Peyer's patch (tissue), 4 donors: ENCODE measurements around the gene RGS11. TPM values are rescaled to one million over a fixed set of nuclear protein-coding genes. Genes with fewer than 3 reads are reported as not detected.

Source experiments
- DNase-seq, 3 donors: peaks; one replicate each; pipeline ENCODE4 v3.0.0-alpha.2; 2017 to 2019
- H3K27ac ChIP-seq, 4 donors: fragments of 200-600 bp; sonication (generic); one replicate each; pipeline ENCODE4 v1.5.1; 2016 to 2019
- H3K27me3 ChIP-seq, 2 donors: fragments of 200-600 bp; sonication (generic); one replicate each; pipeline ENCODE4 v1.5.1; 2019
- H3K36me3 ChIP-seq, 3 donors: fragments of 200-600 bp; sonication (generic); one replicate each; pipeline ENCODE4 v1.5.1; 2016 to 2019
- H3K4me1 ChIP-seq, 4 donors: fragments of 200-600 bp; sonication (generic); one replicate each; pipeline ENCODE4 v1.5.1; 2016 to 2019
- H3K4me3 ChIP-seq, 4 donors: fragments of 200-600 bp; sonication (generic); 1 replicate in 3 of 4; 2 replicates in 1 of 4; pipeline ENCODE4 v1.5.1; 2016 to 2019; ENCODE audit warnings: mild to moderate bottlenecking in 1 of 4
- H3K9me3 ChIP-seq, 4 donors: fragments of 200-600 bp; sonication (generic); one replicate each; pipeline ENCODE4 v1.5.1; 2016 to 2019; ENCODE audit warnings: mild to moderate bottlenecking in 1 of 4
- POLR2A ChIP-seq, 2 donors: fragments of 450-650 bp; IDR thresholded peaks; one replicate each; pipeline ENCODE4 v1.5.1; 2017; ENCODE audit warnings: antibody characterized with exemption in 2 of 2, mild to moderate bottlenecking in 2 of 2, moderate library complexity in 2 of 2
- total RNA-seq, 4 donors: library from RNA; depleted of rRNA; stranded (reverse); fragments of >200 nt; gene quantifications; one replicate each; pipeline ENCODE4 v1.1.0, GENCODE V29; 2016
- TF ChIP-seq, protein P1 (sequence below), 6 experiments: fragments of 450-650 bp in 4 of 6; fragments of 200-600 bp in 2 of 6; sonication (generic) in 1 of 6; IDR thresholded peaks; one replicate each; pipeline ENCODE4 v1.5.1; 2017 to 2019; ENCODE audit warnings: antibody characterized with exemption in 6 of 6, mild to moderate bottlenecking in 3 of 6, moderate library complexity in 1 of 6

The RGS11 gene
- total RNA-seq, 4 donors from 2014 or later: 6.1 to 16.5 (median 11.4) TPM

DNA sequence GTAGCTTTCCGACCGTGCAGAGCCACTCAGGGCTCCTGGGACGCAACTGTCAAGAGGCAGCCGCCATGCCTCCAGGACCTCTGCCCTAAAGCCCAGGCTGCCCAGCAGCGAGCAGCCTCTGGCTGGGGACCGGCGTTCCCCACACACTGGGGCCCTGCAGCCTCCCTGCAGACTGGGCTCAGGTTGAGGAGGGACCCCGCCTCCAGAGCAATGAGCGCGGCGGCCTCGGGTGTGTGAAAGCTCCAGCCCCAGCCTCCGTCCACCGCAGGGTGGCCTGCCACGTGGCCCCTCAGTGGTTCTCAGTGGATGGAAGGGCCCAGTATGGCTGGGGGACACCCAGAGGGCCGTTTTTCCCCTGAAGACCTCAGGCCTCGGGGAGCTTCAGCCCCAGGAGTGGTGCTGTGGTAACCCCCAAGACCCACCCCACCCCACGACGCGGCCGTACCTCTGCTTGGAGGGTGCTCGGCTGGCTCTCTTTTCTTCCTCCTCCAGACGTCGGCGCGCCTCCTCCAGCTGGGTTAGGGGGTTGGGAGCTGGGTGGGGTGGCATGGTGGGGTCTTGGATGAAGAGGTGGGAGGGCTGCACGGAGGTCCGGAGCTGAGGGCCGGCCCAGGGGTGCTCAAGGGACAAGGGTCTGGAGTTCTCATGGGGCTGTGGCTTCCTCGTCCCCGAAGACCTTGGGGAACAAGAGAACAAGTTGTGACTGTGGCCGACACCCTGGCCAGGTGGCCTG, 17.5 kb upstream of the RGS11 start:
- Histone ChIP-seq H3K36me3 (peaks cover 0 to 78% (median 0%) of the 10 kb centered on the region in 3 donors), H3K4me3 (no peak overlapping the region), H3K9me3 (no peaks in the 10 kb centered on the region), H3K4me1 (no peaks in the 10 kb centered on the region), H3K27ac (no peak overlapping the region), H3K27me3 (no peaks in the 10 kb centered on the region)
- TF ChIP-seq, protein P1, sequence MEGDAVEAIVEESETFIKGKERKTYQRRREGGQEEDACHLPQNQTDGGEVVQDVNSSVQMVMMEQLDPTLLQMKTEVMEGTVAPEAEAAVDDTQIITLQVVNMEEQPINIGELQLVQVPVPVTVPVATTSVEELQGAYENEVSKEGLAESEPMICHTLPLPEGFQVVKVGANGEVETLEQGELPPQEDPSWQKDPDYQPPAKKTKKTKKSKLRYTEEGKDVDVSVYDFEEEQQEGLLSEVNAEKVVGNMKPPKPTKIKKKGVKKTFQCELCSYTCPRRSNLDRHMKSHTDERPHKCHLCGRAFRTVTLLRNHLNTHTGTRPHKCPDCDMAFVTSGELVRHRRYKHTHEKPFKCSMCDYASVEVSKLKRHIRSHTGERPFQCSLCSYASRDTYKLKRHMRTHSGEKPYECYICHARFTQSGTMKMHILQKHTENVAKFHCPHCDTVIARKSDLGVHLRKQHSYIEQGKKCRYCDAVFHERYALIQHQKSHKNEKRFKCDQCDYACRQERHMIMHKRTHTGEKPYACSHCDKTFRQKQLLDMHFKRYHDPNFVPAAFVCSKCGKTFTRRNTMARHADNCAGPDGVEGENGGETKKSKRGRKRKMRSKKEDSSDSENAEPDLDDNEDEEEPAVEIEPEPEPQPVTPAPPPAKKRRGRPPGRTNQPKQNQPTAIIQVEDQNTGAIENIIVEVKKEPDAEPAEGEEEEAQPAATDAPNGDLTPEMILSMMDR (IDR thresholded peaks at IDR 0.05): no peak
- no peak for TF ChIP-seq POLR2A (IDR thresholded peaks at IDR 0.05)
- no peak for DNase-seq

DNA sequence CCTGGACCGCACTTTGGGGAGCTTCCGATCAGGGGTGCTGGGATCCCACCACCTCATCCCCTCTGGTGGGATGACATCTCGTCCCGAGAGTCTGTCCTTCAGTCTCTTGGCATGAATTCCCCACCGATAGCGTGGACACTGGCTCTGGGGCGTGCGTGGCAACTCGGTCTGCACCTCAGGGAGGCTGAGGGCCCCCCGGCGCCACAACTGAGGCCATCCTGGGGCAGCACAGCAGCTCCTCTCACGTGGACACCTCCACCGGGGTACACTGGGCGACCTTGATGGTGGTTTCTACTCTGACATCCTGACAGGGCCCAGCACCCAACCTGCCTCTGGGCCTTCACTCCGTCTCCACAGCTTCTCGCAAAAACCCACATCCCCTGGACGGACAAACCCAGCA, 15.8 kb upstream of the RGS11 start:
- Histone ChIP-seq H3K4me3 (no peak overlapping the region), H3K36me3 (peaks cover 0 to 70% (median 0%) of the 10 kb centered on the region in 3 donors), H3K9me3 (no peaks in the 10 kb centered on the region), H3K27ac (no peak overlapping the region), H3K4me1 (no peaks in the 10 kb centered on the region), H3K27me3 (no peaks in the 10 kb centered on the region)
- TF ChIP-seq, protein P1 (IDR thresholded peaks at IDR 0.05): no peak
- TF ChIP-seq POLR2A (IDR thresholded peaks at IDR 0.05): no peak
- no peak for DNase-seq

DNA sequence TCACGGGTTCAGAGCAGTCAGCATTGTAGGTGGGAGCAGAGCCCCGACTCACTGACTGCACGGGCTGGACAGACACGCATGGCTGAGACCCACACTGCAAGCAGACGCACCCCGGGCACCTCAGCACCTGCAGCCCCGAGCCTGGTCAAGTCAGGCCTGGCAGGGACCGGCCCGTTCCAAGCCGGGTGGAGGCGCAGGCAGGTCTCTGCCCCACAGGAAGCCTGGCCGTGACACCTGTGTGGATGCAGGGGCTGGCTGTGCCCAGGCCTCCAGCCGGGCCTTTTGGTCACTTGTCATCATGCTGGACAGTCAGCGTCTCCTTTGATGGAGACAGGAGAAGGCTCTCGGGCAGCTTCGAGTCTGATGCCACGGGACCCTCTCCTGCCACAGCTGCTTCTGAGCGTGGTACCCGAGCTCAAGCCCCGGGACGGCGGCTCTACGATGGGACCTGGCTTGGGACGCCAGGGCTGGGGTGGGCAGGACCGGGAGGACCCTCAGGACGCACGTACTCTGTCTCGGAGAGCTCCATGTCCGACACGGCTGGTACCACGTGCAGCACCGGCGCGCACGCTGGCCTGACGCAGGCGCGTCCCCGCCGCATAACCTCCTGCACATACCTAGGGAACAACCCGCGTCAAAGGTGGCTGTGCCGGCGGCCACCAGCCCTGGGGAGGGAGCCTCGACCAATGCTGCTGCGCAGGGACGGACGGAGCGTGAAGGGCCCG, 15.1 kb upstream of the RGS11 start:
- no peak for DNase-seq
- Histone ChIP-seq H3K36me3 (peaks cover 0 to 63% (median 0%) of the 10 kb centered on the region in 3 donors), H3K4me1 (no peaks in the 10 kb centered on the region), H3K9me3 (no peaks in the 10 kb centered on the region), H3K4me3 (no peak overlapping the region), H3K27me3 (no peaks in the 10 kb centered on the region), H3K27ac (no peak overlapping the region)
- TF ChIP-seq, protein P1 (IDR thresholded peaks at IDR 0.05): no peak
- TF ChIP-seq POLR2A (IDR thresholded peaks at IDR 0.05): no peak

DNA sequence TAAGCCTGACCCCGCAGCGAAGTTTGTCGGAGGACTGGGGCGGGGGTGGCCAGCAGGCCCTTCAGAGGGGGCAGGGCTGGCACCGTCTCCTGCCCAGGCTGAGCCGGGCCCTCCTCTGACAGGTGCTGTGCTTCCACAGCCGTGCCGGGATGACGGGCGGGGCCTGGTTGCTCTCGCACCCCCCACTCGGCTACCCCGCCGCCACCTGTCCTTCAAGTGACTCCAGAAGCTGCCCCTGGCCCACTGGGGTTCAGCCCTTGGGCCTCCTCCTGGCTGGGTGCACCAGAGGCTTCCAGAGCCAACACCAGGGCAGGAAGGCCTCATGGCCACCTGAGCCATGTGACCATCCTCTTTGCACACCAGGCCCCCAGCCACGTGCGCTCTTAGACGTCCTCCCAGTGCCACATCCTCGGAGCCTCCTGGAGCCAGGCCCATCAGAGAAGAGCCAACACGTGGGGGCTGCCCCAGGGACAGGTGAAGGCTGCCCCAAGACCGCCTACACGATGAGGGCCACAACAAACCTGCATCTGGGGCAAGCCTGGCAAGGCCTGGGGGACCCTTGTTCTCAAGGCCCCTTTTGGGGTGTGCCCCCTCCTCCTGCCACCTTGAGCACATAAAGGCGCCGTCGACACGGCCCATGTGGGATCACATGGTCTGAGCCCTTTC, 14.4 kb upstream of the RGS11 start:
- Histone ChIP-seq H3K9me3 (no peaks in the 10 kb centered on the region), H3K36me3 (peaks cover 0 to 63% (median 0%) of the 10 kb centered on the region in 3 donors), H3K27ac (no peak overlapping the region), H3K27me3 (no peaks in the 10 kb centered on the region), H3K4me1 (no peaks in the 10 kb centered on the region), H3K4me3 (no peak overlapping the region)
- no peak for DNase-seq
- TF ChIP-seq POLR2A (IDR thresholded peaks at IDR 0.05): no peak
- TF ChIP-seq, protein P1 (IDR thresholded peaks at IDR 0.05): no peak

DNA sequence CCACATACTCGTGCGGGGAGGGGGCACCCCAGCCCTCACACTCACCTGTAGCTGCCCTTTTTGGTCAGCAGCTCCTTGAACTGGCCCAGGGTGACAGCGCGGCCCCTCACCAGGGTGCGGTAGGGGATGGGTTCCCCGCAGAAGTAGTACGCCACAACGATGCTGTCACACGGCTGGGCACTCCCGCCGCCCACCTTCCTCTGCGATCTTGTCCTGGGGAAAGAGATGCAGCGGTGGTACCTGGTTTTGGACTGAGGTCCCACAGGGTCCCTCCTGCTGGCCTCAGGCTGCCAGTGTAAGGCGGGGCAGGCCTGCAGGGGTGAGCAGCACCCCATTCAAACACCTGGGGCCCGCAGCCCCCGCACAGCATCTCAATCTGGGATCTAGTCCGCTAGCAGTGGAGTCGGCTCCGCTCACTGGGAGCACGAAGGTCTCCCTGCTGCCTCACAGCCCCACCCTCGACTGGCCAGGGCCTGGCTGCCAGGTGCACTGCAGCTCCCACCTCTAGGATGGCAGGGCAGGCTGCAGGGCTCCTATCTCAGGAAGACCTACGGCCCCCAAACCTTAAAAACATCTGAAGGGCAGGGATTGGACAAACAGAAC, 13.8 kb upstream of the RGS11 start:
- no peak for DNase-seq
- no peak overlapping the region for H3K4me3 ChIP-seq
- H3K9me3 ChIP-seq: no peaks in the 10 kb centered on the region
- H3K36me3 ChIP-seq: peaks cover 0 to 63% (median 0%) of the 10 kb centered on the region in 3 donors
- TF ChIP-seq, protein P1 (IDR thresholded peaks at IDR 0.05): no peak
- no peak for TF ChIP-seq POLR2A (IDR thresholded peaks at IDR 0.05)
- no peaks in the 10 kb centered on the region for H3K27me3 ChIP-seq
- H3K4me1 ChIP-seq: no peaks in the 10 kb centered on the region
- H3K27ac ChIP-seq: no peak overlapping the region
